OCI-LY1 (cell line): ENCODE measurements around the gene CPM.

Experiments
- EZH2 ChIP-seq: fragments of 200-600 bp; sonication (generic), shearing (Covaris generic); IDR thresholded peaks from 2 replicates; pipeline ENCODE4 v1.8.0; 2017; ENCODE audit warnings: borderline replicate concordance, mixed run types, mild to moderate bottlenecking, antibody characterized with exemption, low read length, moderate library complexity, mixed read lengths
- TF ChIP-seq, protein P1 (sequence below): fragments of 200-600 bp; sonication (generic), shearing (Covaris generic); IDR thresholded peaks from 2 replicates; pipeline ENCODE4 v1.5.1; 2017; ENCODE audit warnings: mild to moderate bottlenecking, antibody characterized with exemption, low read length, moderate library complexity, mixed read lengths

DNA sequence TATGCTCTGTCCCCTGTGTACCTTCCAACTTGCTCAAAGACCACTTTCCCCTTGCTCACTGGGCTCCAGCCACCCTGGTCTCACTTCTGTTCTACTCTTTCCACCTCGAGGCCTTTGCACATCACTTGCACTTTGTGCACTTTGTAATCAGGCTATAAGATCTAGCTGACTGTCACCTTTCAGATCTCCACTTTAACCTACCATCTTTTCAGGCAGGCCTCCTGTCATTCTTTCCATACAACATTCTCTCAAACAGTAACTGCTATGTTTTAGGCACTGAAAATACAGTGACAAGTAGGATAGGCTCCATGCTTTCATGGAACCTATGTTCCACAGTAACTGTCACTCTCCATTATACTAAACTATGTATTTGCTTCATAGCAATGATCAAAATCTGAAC, 14.0 kb downstream of the CPM start:
- TF ChIP-seq, protein P1, sequence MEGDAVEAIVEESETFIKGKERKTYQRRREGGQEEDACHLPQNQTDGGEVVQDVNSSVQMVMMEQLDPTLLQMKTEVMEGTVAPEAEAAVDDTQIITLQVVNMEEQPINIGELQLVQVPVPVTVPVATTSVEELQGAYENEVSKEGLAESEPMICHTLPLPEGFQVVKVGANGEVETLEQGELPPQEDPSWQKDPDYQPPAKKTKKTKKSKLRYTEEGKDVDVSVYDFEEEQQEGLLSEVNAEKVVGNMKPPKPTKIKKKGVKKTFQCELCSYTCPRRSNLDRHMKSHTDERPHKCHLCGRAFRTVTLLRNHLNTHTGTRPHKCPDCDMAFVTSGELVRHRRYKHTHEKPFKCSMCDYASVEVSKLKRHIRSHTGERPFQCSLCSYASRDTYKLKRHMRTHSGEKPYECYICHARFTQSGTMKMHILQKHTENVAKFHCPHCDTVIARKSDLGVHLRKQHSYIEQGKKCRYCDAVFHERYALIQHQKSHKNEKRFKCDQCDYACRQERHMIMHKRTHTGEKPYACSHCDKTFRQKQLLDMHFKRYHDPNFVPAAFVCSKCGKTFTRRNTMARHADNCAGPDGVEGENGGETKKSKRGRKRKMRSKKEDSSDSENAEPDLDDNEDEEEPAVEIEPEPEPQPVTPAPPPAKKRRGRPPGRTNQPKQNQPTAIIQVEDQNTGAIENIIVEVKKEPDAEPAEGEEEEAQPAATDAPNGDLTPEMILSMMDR = no peak
- TF ChIP-seq EZH2 = no peak
